ENCODE data around the gene POLN.

DNA sequence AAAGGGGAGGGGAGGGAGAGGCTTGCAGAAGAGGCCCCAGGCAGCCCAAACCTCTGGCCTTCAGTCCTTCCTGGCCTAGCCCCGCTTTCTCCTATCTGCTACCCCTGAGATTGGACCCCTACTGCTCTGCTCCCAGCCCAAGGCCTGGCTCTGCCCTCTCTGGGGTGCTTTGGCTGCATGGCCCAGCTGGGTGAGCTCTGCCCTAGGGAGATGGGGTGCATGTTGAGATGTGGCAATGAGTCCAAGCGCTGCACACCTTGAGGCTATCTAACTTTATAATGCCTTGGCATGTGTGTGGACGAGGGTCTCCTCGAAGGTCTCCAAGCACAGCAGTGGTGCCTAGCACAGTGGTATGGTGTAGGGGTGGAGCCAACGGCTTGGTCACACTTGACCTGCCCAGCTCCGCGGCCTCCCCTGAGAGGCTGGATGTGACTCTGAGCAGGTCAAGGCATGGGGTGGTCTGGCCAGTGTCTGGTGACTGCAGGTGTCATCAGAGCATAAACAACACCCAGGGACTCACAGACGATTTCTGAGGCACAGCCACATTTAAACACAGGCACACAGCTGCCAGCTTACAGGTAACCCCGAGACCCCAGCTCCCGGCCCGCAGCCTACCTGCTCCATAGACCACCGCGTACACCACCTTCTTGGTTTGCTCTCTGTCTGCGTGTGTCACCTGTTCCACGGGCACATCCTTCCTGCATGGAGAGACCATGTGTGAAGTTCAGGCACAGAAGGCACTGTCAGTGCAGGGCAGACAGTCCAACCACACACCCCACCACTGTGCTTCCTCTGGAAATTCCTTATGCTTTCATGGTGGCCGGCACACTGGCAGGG, 146.5 kb downstream of the POLN start:
- TF ChIP-seq, protein P1, sequence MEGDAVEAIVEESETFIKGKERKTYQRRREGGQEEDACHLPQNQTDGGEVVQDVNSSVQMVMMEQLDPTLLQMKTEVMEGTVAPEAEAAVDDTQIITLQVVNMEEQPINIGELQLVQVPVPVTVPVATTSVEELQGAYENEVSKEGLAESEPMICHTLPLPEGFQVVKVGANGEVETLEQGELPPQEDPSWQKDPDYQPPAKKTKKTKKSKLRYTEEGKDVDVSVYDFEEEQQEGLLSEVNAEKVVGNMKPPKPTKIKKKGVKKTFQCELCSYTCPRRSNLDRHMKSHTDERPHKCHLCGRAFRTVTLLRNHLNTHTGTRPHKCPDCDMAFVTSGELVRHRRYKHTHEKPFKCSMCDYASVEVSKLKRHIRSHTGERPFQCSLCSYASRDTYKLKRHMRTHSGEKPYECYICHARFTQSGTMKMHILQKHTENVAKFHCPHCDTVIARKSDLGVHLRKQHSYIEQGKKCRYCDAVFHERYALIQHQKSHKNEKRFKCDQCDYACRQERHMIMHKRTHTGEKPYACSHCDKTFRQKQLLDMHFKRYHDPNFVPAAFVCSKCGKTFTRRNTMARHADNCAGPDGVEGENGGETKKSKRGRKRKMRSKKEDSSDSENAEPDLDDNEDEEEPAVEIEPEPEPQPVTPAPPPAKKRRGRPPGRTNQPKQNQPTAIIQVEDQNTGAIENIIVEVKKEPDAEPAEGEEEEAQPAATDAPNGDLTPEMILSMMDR (IDR thresholded peaks at IDR 0.05; ENCODE audit: low read length): no peak
- no peak for TF ChIP-seq EZH2 (IDR thresholded peaks at IDR 0.05; ENCODE audit: borderline replicate concordance, low read length)
